ENCODE measurements around the gene KRT81.

The KRT81 gene

GRCh38 chr12:52291267-52291935 is at the start of gene KRT81:
Gene KRT81, minus strand, starts transcription at chr12:52291534. Its CDS starts 69 bp downstream, at chr12:52291465.
- DNase-seq (ENCODE audit: extremely low read depth in 1 of 2, low read depth in 1 of 2), result no peak

- no peak for DNase-seq (ENCODE audit: extremely low read depth in 1 of 2, low read depth in 1 of 2)
Observed at GRCh38 chr12:52338241-52338960, 47.1 kb upstream of the KRT81 start.

GRCh38 chr12:52337054-52337453 is 45.7 kb upstream of the KRT81 start:
- DNase-seq (ENCODE audit: extremely low read depth in 1 of 2, low read depth in 1 of 2), result no peak

GRCh38 chr12:52336641-52337040 is 45.3 kb upstream of the KRT81 start:
- DNase-seq (ENCODE audit: extremely low read depth in 1 of 2, low read depth in 1 of 2), result no peak

GRCh38 chr12:52335598-52336262 is 44.4 kb upstream of the KRT81 start:
- DNase-seq (ENCODE audit: extremely low read depth in 1 of 2, low read depth in 1 of 2), result no peak

GRCh38 chr12:52334185-52334584 is 42.9 kb upstream of the KRT81 start:
- DNase-seq (ENCODE audit: extremely low read depth in 1 of 2, low read depth in 1 of 2), result no peak

- DNase-seq (ENCODE audit: extremely low read depth in 1 of 2, low read depth in 1 of 2), result no peak
Observed at GRCh38 chr12:52333321-52333720, 42.0 kb upstream of the KRT81 start.

- no peak for DNase-seq (ENCODE audit: extremely low read depth in 1 of 2, low read depth in 1 of 2)
Observed at GRCh38 chr12:52332381-52332780, 41.0 kb upstream of the KRT81 start.

GRCh38 chr12:52331833-52332232 is 40.5 kb upstream of the KRT81 start:
- no peak for DNase-seq (ENCODE audit: extremely low read depth in 1 of 2, low read depth in 1 of 2)

- no peak for DNase-seq (ENCODE audit: extremely low read depth in 1 of 2, low read depth in 1 of 2)
Observed at GRCh38 chr12:52331039-52331438, 39.7 kb upstream of the KRT81 start.

GRCh38 chr12:52327830-52328500 is 36.6 kb upstream of the KRT81 start:
- DNase-seq (ENCODE audit: extremely low read depth in 1 of 2, low read depth in 1 of 2), result no peak

GRCh38 chr12:52327052-52327829 is 35.9 kb upstream of the KRT81 start:
- peak; percentile 41 to 71 for DNase-seq (ENCODE audit: extremely low read depth in 1 of 2, low read depth in 1 of 2)

- no peak for DNase-seq (ENCODE audit: extremely low read depth in 1 of 2, low read depth in 1 of 2)
Observed at GRCh38 chr12:52324153-52324444, 32.8 kb upstream of the KRT81 start.

- DNase-seq (ENCODE audit: extremely low read depth in 1 of 2, low read depth in 1 of 2), result no peak
Observed at GRCh38 chr12:52323416-52324152, 32.2 kb upstream of the KRT81 start.

- no peak for DNase-seq (ENCODE audit: extremely low read depth in 1 of 2, low read depth in 1 of 2)
Observed at GRCh38 chr12:52323001-52323400, 31.7 kb upstream of the KRT81 start.

GRCh38 chr12:52322069-52322468 is 30.7 kb upstream of the KRT81 start:
- DNase-seq (ENCODE audit: extremely low read depth in 1 of 2, low read depth in 1 of 2), result no peak

- no peak for DNase-seq (ENCODE audit: extremely low read depth in 1 of 2, low read depth in 1 of 2)
Observed at GRCh38 chr12:52321418-52321817, 30.1 kb upstream of the KRT81 start.

GRCh38 chr12:52320784-52321400 is 29.6 kb upstream of the KRT81 start, which contains the start of gene KRT83:
Gene KRT83, minus strand, starts transcription at chr12:52321398. Its CDS starts 63 bp downstream, at chr12:52321335.
- DNase-seq (ENCODE audit: extremely low read depth in 1 of 2, low read depth in 1 of 2), result no peak

GRCh38 chr12:52319097-52319496 is 27.8 kb upstream of the KRT81 start:
- no peak for DNase-seq (ENCODE audit: extremely low read depth in 1 of 2, low read depth in 1 of 2)
